ENCODE data around the gene ALDH3B1. TPM values are rescaled to one million over a fixed set of nuclear protein-coding genes. Genes with fewer than 3 reads are reported as not detected.

The ALDH3B1 gene
- total RNA-seq, 2 donors from 2014 or later = 11.2 to 15.0 TPM

GRCh38 chr11:68040101-68040956, 30.2 kb downstream of the ALDH3B1 start:
- intact Hi-C loops (cut with DNase I) = no loop called here
- DNase-seq (ENCODE audit: low spot score) = peak; percentile 90

- no peak for DNase-seq (ENCODE audit: low spot score)
- intact Hi-C loops (cut with DNase I) = no loop called here
Observed at GRCh38 chr11:68040957-68041591, 30.9 kb downstream of the ALDH3B1 start.

GRCh38 chr11:68041617-68042218, 31.6 kb downstream of the ALDH3B1 start:
- DNase-seq (ENCODE audit: low spot score) = no peak
- intact Hi-C loops (cut with DNase I) = no loop called here

- intact Hi-C loops (cut with DNase I) = no loop called here
- no peak for DNase-seq (ENCODE audit: low spot score)
Observed at GRCh38 chr11:68042219-68043028, 32.3 kb downstream of the ALDH3B1 start.

GRCh38 chr11:68043029-68043348, 32.9 kb downstream of the ALDH3B1 start:
- intact Hi-C loops (cut with DNase I) = no loop called here
- DNase-seq (ENCODE audit: low spot score) = no peak

GRCh38 chr11:68043349-68044144, 33.4 kb downstream of the ALDH3B1 start:
- no peak for DNase-seq (ENCODE audit: low spot score)
- intact Hi-C loops (cut with DNase I) = no loop called here

- intact Hi-C loops (cut with DNase I) = no loop called here
Observed at GRCh38 chr11:68044145-68044813, 34.2 kb downstream of the ALDH3B1 start.

GRCh38 chr11:68044898-68045351, 34.8 kb downstream of the ALDH3B1 start:
- no peak for DNase-seq (ENCODE audit: low spot score)
- intact Hi-C loops (cut with DNase I) = no loop called here

More at GRCh38 chr11:68044145-68044813, 34.2 kb downstream of the ALDH3B1 start:
- DNase-seq (ENCODE audit: low spot score) = no peak

GRCh38 chr11:68047437-68048290, 37.5 kb downstream of the ALDH3B1 start:
- intact Hi-C loops (cut with DNase I) = no loop called here
- no peak for DNase-seq (ENCODE audit: low spot score)

GRCh38 chr11:68048681-68049508, 38.8 kb downstream of the ALDH3B1 start:
- no peak for DNase-seq (ENCODE audit: low spot score)
- intact Hi-C loops (cut with DNase I) = no loop called here

- no peak for DNase-seq (ENCODE audit: low spot score)
- intact Hi-C loops (cut with DNase I) = no loop called here
Observed at GRCh38 chr11:68049509-68050370, 39.6 kb downstream of the ALDH3B1 start.

- intact Hi-C loops (cut with DNase I) = no loop called here
- DNase-seq (ENCODE audit: low spot score) = no peak
Observed at GRCh38 chr11:68050371-68050841, 40.3 kb downstream of the ALDH3B1 start.

GRCh38 chr11:68051191-68052136, 41.3 kb downstream of the ALDH3B1 start:
- intact Hi-C loops (cut with DNase I) = no loop called here
- peak; percentile 73 for DNase-seq (ENCODE audit: low spot score)

- DNase-seq (ENCODE audit: low spot score) = peak; percentile 9
- intact Hi-C loops (cut with DNase I) = no loop called here
Observed at GRCh38 chr11:68052137-68052873, 42.2 kb downstream of the ALDH3B1 start.

Measured in posterior vena cava (tissue), 2 donors.